ENCODE results near the gene SLC7A6. TPM values are rescaled to one million over a fixed set of nuclear protein-coding genes. Genes with fewer than 3 reads are reported as not detected.
A peak's percentile ranks its signal among the peaks of the same experiment; 100 is the strongest.

Gene SLC7A6
- total and polyA plus RNA-seq, 2 experiments from 2014 or later: 20.5 to 29.7 TPM

DNA sequence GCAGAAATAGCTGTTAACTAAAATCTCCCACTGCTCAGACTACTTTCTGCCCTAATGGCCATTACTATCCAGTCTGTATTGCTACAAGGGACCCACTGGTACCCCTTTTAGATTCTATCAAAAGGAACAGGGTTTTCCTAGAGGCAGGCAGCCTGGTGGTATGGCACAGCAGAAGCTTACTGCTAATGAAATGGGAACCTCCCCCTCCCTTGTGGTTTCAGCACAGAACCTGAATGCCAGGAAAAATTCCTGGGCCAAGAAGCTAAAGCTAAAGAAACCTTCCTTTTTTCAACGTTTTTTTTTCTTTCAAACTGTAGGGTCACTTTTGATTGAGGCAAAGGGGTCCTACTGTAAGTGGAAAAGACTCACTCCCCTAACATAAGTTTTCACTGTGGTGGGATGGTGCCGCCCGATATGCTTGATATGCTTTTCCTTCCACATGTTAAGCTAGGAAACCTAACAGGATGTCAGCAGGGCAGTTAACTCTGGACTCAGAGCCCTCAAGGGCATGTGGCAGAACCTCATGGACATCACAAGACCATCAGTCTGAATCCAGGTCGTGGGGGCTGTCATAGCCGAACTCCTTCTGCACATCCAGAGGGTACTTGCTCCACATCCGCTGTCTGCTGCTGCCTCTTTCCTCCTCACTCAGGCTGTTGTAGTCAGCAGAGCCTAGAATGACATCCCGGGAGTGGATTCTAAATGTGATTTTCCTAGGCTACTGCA, 36.6 kb downstream of the SLC7A6 start:
- WGBS (ENCODE audit: low lambda C conversion rate, missing lambda C conversion rate): 94% methylated on average over 7 of the region's 7 CpGs
- Histone ChIP-seq H3K4me1 (ENCODE audit: insufficient read depth) (peaks cover 30% of the 10 kb centered on the region), H3K79me2 (peaks cover 1% of the 10 kb centered on the region), H3K9me2 (replicated peaks; ENCODE audit: insufficient read depth) (no peaks in the 10 kb centered on the region), H3K27me3 (no peaks in the 10 kb centered on the region), H3K9me3 (ENCODE audit: low read depth) (no peaks in the 10 kb centered on the region), H3K4me2 (no peak overlapping the region), H4K20me1 (ENCODE audit: insufficient read depth, poor library complexity, severe bottlenecking) (no peaks in the 10 kb centered on the region), H3K36me3 (replicated peaks; ENCODE audit: insufficient read depth, low read depth) (no peaks in the 10 kb centered on the region), H2AFZ (no peak overlapping the region), H3K27ac (peak overlapping the region; percentile 23), H3K4me3 (no peak overlapping the region)
- no peak for DNase-seq (ENCODE audit: low spot score)
- TF ChIP-seq, protein P1, sequence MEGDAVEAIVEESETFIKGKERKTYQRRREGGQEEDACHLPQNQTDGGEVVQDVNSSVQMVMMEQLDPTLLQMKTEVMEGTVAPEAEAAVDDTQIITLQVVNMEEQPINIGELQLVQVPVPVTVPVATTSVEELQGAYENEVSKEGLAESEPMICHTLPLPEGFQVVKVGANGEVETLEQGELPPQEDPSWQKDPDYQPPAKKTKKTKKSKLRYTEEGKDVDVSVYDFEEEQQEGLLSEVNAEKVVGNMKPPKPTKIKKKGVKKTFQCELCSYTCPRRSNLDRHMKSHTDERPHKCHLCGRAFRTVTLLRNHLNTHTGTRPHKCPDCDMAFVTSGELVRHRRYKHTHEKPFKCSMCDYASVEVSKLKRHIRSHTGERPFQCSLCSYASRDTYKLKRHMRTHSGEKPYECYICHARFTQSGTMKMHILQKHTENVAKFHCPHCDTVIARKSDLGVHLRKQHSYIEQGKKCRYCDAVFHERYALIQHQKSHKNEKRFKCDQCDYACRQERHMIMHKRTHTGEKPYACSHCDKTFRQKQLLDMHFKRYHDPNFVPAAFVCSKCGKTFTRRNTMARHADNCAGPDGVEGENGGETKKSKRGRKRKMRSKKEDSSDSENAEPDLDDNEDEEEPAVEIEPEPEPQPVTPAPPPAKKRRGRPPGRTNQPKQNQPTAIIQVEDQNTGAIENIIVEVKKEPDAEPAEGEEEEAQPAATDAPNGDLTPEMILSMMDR (IDR thresholded peaks at IDR 0.05; ENCODE audit: poor library complexity): no peak
- TF ChIP-seq EZH2 (IDR thresholded peaks at IDR 0.05; ENCODE audit: borderline replicate concordance) (no peak), EZH2phosphoT487 (IDR thresholded peaks at IDR 0.05; ENCODE audit: low read depth, severe bottlenecking, unreplicated experiment) (no peak)

DNA sequence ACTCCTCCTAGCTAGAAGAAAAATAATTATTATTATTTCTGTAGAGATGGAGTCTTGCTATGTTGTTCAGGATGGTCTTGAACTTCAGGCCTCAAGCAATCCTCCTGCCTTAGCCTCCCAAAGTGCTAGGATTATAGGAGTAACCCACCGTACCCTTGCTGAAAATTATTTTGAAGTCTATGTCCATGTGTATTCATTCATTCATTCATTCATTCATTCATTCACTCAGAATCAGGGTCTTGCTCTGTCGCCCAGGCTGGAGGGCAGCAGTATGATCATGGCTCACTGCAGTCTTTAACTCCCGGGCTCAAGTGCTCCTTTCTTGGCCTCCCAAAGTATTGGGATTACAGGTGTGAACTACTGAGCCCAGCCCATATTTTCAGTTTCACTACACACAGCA, 42.3 kb downstream of the SLC7A6 start:
- peaks cover 45% of the 10 kb centered on the region for H3K79me2 ChIP-seq
- no peaks in the 10 kb centered on the region for H3K27me3 ChIP-seq
- 100% methylated on average over 3 of the region's 3 CpGs for WGBS (ENCODE audit: low lambda C conversion rate, missing lambda C conversion rate)
- H3K9me2 ChIP-seq (replicated peaks; ENCODE audit: insufficient read depth): no peaks in the 10 kb centered on the region
- H4K20me1 ChIP-seq (ENCODE audit: insufficient read depth, poor library complexity, severe bottlenecking): peaks cover 3% of the 10 kb centered on the region
- H3K27ac ChIP-seq: no peak overlapping the region
- no peaks in the 10 kb centered on the region for H3K9me3 ChIP-seq (ENCODE audit: low read depth)
- peaks cover 10% of the 10 kb centered on the region for H3K4me1 ChIP-seq (ENCODE audit: insufficient read depth)
- no peak for DNase-seq (ENCODE audit: low spot score)
- H2AFZ ChIP-seq: no peak overlapping the region
- no peak overlapping the region for H3K4me3 ChIP-seq
- TF ChIP-seq EZH2 (IDR thresholded peaks at IDR 0.05; ENCODE audit: borderline replicate concordance): no peak
- TF ChIP-seq, protein P1 (IDR thresholded peaks at IDR 0.05; ENCODE audit: poor library complexity): no peak
- no peak for TF ChIP-seq EZH2phosphoT487 (IDR thresholded peaks at IDR 0.05; ENCODE audit: low read depth, severe bottlenecking, unreplicated experiment)
- no peak overlapping the region for H3K4me2 ChIP-seq
- H3K36me3 ChIP-seq (replicated peaks; ENCODE audit: insufficient read depth, low read depth): no peaks in the 10 kb centered on the region

DNA sequence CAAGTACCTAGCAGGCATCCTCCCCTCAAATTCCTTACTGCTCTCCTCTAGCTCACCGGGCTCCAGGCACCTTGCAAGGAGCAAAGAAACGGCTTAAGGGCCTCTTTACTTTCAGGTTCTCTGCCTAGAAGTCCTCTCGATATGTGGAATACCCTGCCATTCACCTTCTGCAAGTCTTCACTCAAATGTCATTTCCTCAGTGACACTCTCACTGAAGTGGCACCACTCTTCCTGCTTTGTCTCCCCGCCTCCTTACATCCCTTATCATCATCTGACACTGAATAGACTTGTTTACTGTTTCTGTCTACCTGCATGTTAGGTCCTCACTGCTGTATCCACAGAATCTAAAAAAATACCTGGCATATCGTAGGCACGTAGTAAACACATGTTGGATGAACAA, 45.5 kb downstream of the SLC7A6 start:
- Histone ChIP-seq H3K9me2 (replicated peaks; ENCODE audit: insufficient read depth) (no peaks in the 10 kb centered on the region), H3K4me1 (ENCODE audit: insufficient read depth) (peaks cover 18% of the 10 kb centered on the region), H3K79me2 (peaks cover 71% of the 10 kb centered on the region), H3K27ac (peak overlapping the region; percentile 90), H3K36me3 (replicated peaks; ENCODE audit: insufficient read depth, low read depth) (no peaks in the 10 kb centered on the region), H3K4me2 (peak overlapping the region; percentile 97), H3K9me3 (ENCODE audit: low read depth) (no peaks in the 10 kb centered on the region), H3K4me3 (peak overlapping the region; percentile 43), H3K27me3 (no peaks in the 10 kb centered on the region), H4K20me1 (ENCODE audit: insufficient read depth, poor library complexity, severe bottlenecking) (peaks cover 3% of the 10 kb centered on the region), H2AFZ (peak overlapping the region; percentile 75)
- no peak for TF ChIP-seq EZH2 (IDR thresholded peaks at IDR 0.05; ENCODE audit: borderline replicate concordance)
- TF ChIP-seq, protein P1 (IDR thresholded peaks at IDR 0.05; ENCODE audit: poor library complexity): no peak
- no peak for TF ChIP-seq EZH2phosphoT487 (IDR thresholded peaks at IDR 0.05; ENCODE audit: low read depth, severe bottlenecking, unreplicated experiment)
- 51% methylated on average over 6 of the region's 6 CpGs for WGBS (ENCODE audit: low lambda C conversion rate, missing lambda C conversion rate)
- no peak for DNase-seq (ENCODE audit: low spot score)
